H9 (cell line): ENCODE data around the gene PTPRN2. TPM values are rescaled to one million over a fixed set of nuclear protein-coding genes. Genes with fewer than 3 reads are reported as not detected.

Experiments
- DNase-seq: peaks from one replicate; pipeline ENCODE4 v3.0.0-alpha.2; 2017
- H2AFZ ChIP-seq: one replicate; pipeline ENCODE4 v1.6.1; 2013; ENCODE audit warnings: mild to moderate bottlenecking, low read length, control low read depth, moderate library complexity
- H2AK5ac ChIP-seq: 2 replicates; pipeline ENCODE4 v1.6.1; 2013; ENCODE audit warnings: low read length, control low read depth, mixed read lengths; ENCODE audit not compliant: insufficient read length
- H2BK120ac ChIP-seq: one replicate; pipeline ENCODE4 v1.6.1; 2013; ENCODE audit warnings: low read depth, mild to moderate bottlenecking, low read length, control low read depth, inconsistent platforms; ENCODE audit not compliant: poor library complexity, severe bottlenecking
- H2BK12ac ChIP-seq: 2 replicates; pipeline ENCODE4 v1.6.1; 2013; ENCODE audit warnings: low read length, control low read depth, mixed read lengths, low read depth; ENCODE audit not compliant: insufficient read length
- H2BK15ac ChIP-seq: 2 replicates; pipeline ENCODE4 v1.6.1; 2013; ENCODE audit warnings: low read depth, low read length, control low read depth
- H2BK20ac ChIP-seq: one replicate; pipeline ENCODE4 v1.6.1; 2013; ENCODE audit warnings: low read depth, mild to moderate bottlenecking, low read length, control low read depth, inconsistent platforms; ENCODE audit not compliant: poor library complexity, severe bottlenecking
- H2BK5ac ChIP-seq: 2 replicates; pipeline ENCODE4 v1.6.1; 2013; ENCODE audit warnings: low read length, control low read depth, mixed read lengths; ENCODE audit not compliant: insufficient read length
- H3K14ac ChIP-seq: 2 replicates; pipeline ENCODE4 v1.6.1; 2013; ENCODE audit warnings: low read length, control low read depth; ENCODE audit not compliant: insufficient read depth
- H3K18ac ChIP-seq: 2 replicates; pipeline ENCODE4 v1.6.1; 2013; ENCODE audit warnings: low read depth, mild to moderate bottlenecking, mixed read lengths, low read length, control low read depth; ENCODE audit not compliant: insufficient read length
- H3K23ac ChIP-seq: 2 replicates; pipeline ENCODE4 v1.6.1; 2013; ENCODE audit warnings: low read length, control low read depth, mixed read lengths, low read depth; ENCODE audit not compliant: insufficient read length
- H3K23me2 ChIP-seq: 2 replicates; pipeline ENCODE4 v1.6.1; 2013; ENCODE audit warnings: low read depth, mild to moderate bottlenecking, mixed read lengths, low read length, control low read depth; ENCODE audit not compliant: insufficient read length, poor library complexity, severe bottlenecking
- H3K27ac ChIP-seq: 2 replicates; pipeline ENCODE4 v1.5.1; 2013; ENCODE audit warnings: low read length, control low read depth, mixed read lengths, low read depth; ENCODE audit not compliant: insufficient read length
- H3K27me3 ChIP-seq: 2 replicates; pipeline ENCODE4 v1.6.1; 2013; ENCODE audit warnings: low read length, control low read depth, inconsistent platforms; ENCODE audit not compliant: insufficient read depth
- H3K4ac ChIP-seq: 2 replicates; pipeline ENCODE4 v1.6.1; 2013; ENCODE audit warnings: low read depth, mild to moderate bottlenecking, control low read depth, inconsistent platforms, low read length, moderate library complexity
- H3K4me1 ChIP-seq: 2 replicates; pipeline ENCODE4 v1.6.1; 2013; ENCODE audit warnings: low read length, control low read depth, inconsistent platforms; ENCODE audit not compliant: insufficient read depth
- H3K4me2 ChIP-seq: 2 replicates; pipeline ENCODE4 v1.6.1; 2013; ENCODE audit warnings: low read length, control low read depth, mixed read lengths; ENCODE audit not compliant: insufficient read length, insufficient read depth
- H3K56ac ChIP-seq: 2 replicates; pipeline ENCODE4 v1.6.1; 2013; ENCODE audit warnings: low read depth, mild to moderate bottlenecking, mixed read lengths, low read length, control low read depth; ENCODE audit not compliant: insufficient read length
- H3K79me1 ChIP-seq: 2 replicates; pipeline ENCODE4 v1.6.1; 2013; ENCODE audit warnings: low read depth, mild to moderate bottlenecking, moderate library complexity, low read length, control low read depth, inconsistent platforms; ENCODE audit not compliant: insufficient read depth, poor library complexity, severe bottlenecking
- H3K79me2 ChIP-seq: 2 replicates; pipeline ENCODE4 v1.6.1; 2013; ENCODE audit warnings: low read length, control low read depth, inconsistent platforms; ENCODE audit not compliant: insufficient read depth
- H3K9ac ChIP-seq: 2 replicates; pipeline ENCODE4 v1.6.1; 2013; ENCODE audit warnings: low read length, control low read depth, mixed read lengths; ENCODE audit not compliant: insufficient read length; ENCODE audit errors: extremely low read depth
- H3K9me3 ChIP-seq: one replicate; pipeline ENCODE4 v1.6.1; 2013; ENCODE audit warnings: low read depth, low read length, inconsistent platforms; ENCODE audit not compliant: control insufficient read depth
- H3T11ph ChIP-seq: one replicate; pipeline ENCODE4 v1.6.1; 2013; ENCODE audit warnings: mild to moderate bottlenecking, low read length, control low read depth, inconsistent platforms
- H4K20me1 ChIP-seq: one replicate; pipeline ENCODE4 v1.6.1; 2013; ENCODE audit not compliant: control insufficient read depth, insufficient read length, insufficient read depth
- H4K5ac ChIP-seq: 2 replicates; pipeline ENCODE4 v1.6.1; 2013; ENCODE audit warnings: low read depth, mild to moderate bottlenecking, mixed read lengths, low read length, control low read depth; ENCODE audit not compliant: insufficient read length
- H4K8ac ChIP-seq: replicated peaks from 2 replicates; pipeline ENCODE4 v1.6.1; 2013; ENCODE audit warnings: low read length, control low read depth, mixed read lengths, low read depth; ENCODE audit not compliant: insufficient read length
- H4K91ac ChIP-seq: 2 replicates; pipeline ENCODE4 v1.6.1; 2013; ENCODE audit warnings: low read depth, mild to moderate bottlenecking, moderate library complexity, mixed read lengths, low read length, control low read depth; ENCODE audit not compliant: insufficient read length
- H3K27ac Mint-ChIP-seq, 3 experiments: 2 replicates in 2 of 3; 3 replicates in 1 of 3; pipeline ENCODE4 v1.8.0; 2020 to 2021; ENCODE audit warnings: mixed read lengths in 3 of 3, mild to moderate bottlenecking in 1 of 3, moderate library complexity in 1 of 3
- H3K27me3 Mint-ChIP-seq: 2 replicates; pipeline ENCODE4 v1.8.0; 2021; ENCODE audit warnings: low read depth, mild to moderate bottlenecking, moderate library complexity, mixed read lengths
- H3K36me3 Mint-ChIP-seq, 3 experiments: 2 replicates in 2 of 3; 3 replicates in 1 of 3; pipeline ENCODE4 v1.8.0; 2020 to 2021; ENCODE audit warnings: low read depth in 3 of 3, mixed read lengths in 3 of 3; ENCODE audit not compliant: insufficient read depth in 1 of 3
- H3K4me1 Mint-ChIP-seq, 2 experiments: 2 replicates each; pipeline ENCODE4 v1.8.0; 2020; ENCODE audit warnings: mixed read lengths in 2 of 2
- H3K4me3 Mint-ChIP-seq, 2 experiments: 2 replicates in 1 of 2; 3 replicates in 1 of 2; pipeline ENCODE4 v1.8.0; 2020 to 2021; ENCODE audit warnings: mild to moderate bottlenecking in 2 of 2, mixed read lengths in 2 of 2, moderate library complexity in 1 of 2
- H3K9me3 Mint-ChIP-seq, 2 experiments: 2 replicates in 1 of 2; 3 replicates in 1 of 2; pipeline ENCODE4 v1.8.0; 2020; ENCODE audit warnings: mild to moderate bottlenecking in 2 of 2, mixed read lengths in 2 of 2, moderate library complexity in 1 of 2
- WGBS: extraction: QIAGEN DNeasy Blood & Tissue Kit; methylation state at CpG from one replicate; pipeline ENCODE4 v1.1.7; 2013; ENCODE audit warnings: missing lambda C conversion rate, low lambda C conversion rate, mixed read lengths; ENCODE audit not compliant: insufficient read length; ENCODE audit errors: extremely low coverage; 5-methylcytosine and 5-hydroxymethylcytosine counted together
- total RNA-seq: library from RNA; stranded (reverse); gene quantifications from 2 replicates; pipeline ENCODE4 v1.2.1, GENCODE V29; 2021
- TF ChIP-seq, protein P1 (sequence below): fragments of 200-600 bp; sonication (generic); conservative IDR thresholded peaks from 3 replicates; pipeline ENCODE4 v1.8.0; 2021; ENCODE audit warnings: antibody characterized with exemption, mild to moderate bottlenecking

PTPRN2 gene
- total RNA-seq, 1 experiment from 2014 or later, result 5.2 TPM

DNA sequence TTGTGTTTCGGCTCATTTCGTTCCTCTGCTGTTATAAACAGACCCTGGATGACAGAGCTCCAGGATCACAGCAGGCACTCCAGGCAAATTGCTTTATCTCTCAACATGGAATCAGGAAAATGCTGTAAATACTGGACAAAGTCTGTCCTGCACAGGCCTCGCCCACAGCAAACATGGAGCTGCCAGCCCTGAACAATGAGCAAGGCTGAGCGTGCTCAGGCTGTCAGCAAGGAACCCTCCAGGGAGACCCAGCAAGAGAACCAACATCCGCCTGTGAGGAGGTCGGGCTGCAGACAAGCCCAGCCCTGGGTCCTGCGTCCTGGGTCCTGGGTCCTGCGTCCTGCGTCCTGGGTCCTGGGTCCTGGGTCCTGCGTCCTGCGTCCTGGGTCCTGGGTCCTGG, 180.8 kb downstream of the PTPRN2 start:
- Histone ChIP-seq H3K79me2 (no peaks in the 10 kb centered on the region), H2AFZ (no peak overlapping the region), H3K23ac (no peak overlapping the region), H3K27me3 (no peaks in the 10 kb centered on the region), H3K23me2 (no peaks in the 10 kb centered on the region), H4K5ac (no peak overlapping the region), H3K79me1 (no peaks in the 10 kb centered on the region), H3K9ac (no peak overlapping the region), H3K14ac (no peak overlapping the region), H2AK5ac (no peak overlapping the region), H3K9me3 (no peaks in the 10 kb centered on the region), H3T11ph (no peak overlapping the region), H4K91ac (no peak overlapping the region), H2BK120ac (no peak overlapping the region), H3K18ac (no peak overlapping the region), H3K4ac (no peak overlapping the region), H2BK5ac (no peak overlapping the region), H3K4me2 (no peak overlapping the region), H3K56ac (no peak overlapping the region), H2BK15ac (no peak overlapping the region), H3K4me1 (no peaks in the 10 kb centered on the region), H4K20me1 (no peaks in the 10 kb centered on the region), H3K27ac (no peak overlapping the region), H2BK12ac (no peak overlapping the region), H2BK20ac (no peak overlapping the region), H4K8ac (no peak overlapping the region)
- TF ChIP-seq, protein P1, sequence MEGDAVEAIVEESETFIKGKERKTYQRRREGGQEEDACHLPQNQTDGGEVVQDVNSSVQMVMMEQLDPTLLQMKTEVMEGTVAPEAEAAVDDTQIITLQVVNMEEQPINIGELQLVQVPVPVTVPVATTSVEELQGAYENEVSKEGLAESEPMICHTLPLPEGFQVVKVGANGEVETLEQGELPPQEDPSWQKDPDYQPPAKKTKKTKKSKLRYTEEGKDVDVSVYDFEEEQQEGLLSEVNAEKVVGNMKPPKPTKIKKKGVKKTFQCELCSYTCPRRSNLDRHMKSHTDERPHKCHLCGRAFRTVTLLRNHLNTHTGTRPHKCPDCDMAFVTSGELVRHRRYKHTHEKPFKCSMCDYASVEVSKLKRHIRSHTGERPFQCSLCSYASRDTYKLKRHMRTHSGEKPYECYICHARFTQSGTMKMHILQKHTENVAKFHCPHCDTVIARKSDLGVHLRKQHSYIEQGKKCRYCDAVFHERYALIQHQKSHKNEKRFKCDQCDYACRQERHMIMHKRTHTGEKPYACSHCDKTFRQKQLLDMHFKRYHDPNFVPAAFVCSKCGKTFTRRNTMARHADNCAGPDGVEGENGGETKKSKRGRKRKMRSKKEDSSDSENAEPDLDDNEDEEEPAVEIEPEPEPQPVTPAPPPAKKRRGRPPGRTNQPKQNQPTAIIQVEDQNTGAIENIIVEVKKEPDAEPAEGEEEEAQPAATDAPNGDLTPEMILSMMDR, result no peak
- Mint-ChIP-seq H3K4me1 (no peaks in the 10 kb centered on the region; a peak in 1 of 4 replicates), H3K4me3 (no peak overlapping the region), H3K9me3 (peaks cover 2 to 3% of the 10 kb centered on the region in 2 experiments; a peak in 2 of 5 replicates), H3K27me3 (no peaks in the 10 kb centered on the region; the same call in none of the 2 replicates), H3K36me3 (no peaks in the 10 kb centered on the region; a peak in 1 of 7 replicates), H3K27ac (peak overlapping the region in 2 of 3 experiments; percentile 10 to 74; a peak in 3 of 7 replicates)
- no peak for DNase-seq
- no CpG with 5 or more reads among the region's 11 CpGs for WGBS
